Upper lobe of left lung (tissue), 6 donors: ENCODE measurements around the gene PRIMPOL. TPM values are rescaled to one million over a fixed set of nuclear protein-coding genes. Genes with fewer than 3 reads are reported as not detected.
A peak's percentile ranks its signal among the peaks of the same experiment; 100 is the strongest.

Experiments
- ATAC-seq, 2 donors: fragments of 200-7000 bp; cut with Tn5 transposase; one replicate each; pipeline ENCODE4 v1.9.1; 2022; ENCODE audit warnings: mild to moderate bottlenecking in 2 of 2, moderate library complexity in 2 of 2; ENCODE audit not compliant: low FRiP score in 2 of 2
- DNase-seq, 2 donors: peaks; one replicate each; pipeline ENCODE4 v3.0.0-alpha.2; 2019 to 2020
- H3K27ac ChIP-seq, 4 donors: fragments of 200-600 bp; sonication (generic); one replicate each; pipeline ENCODE4 v1.5.1; 2016 to 2019
- H3K27me3 ChIP-seq, 4 donors: fragments of 200-600 bp; sonication (generic); one replicate each; pipeline ENCODE4 v1.5.1; 2017 to 2019
- H3K36me3 ChIP-seq, 4 donors: fragments of 200-600 bp; sonication (generic); one replicate each; pipeline ENCODE4 v1.5.1; 2016 to 2019
- H3K4me1 ChIP-seq, 4 donors: fragments of 200-600 bp; sonication (generic); one replicate each; pipeline ENCODE4 v1.5.1; 2018 to 2019
- H3K4me3 ChIP-seq, 4 donors: fragments of 200-600 bp; sonication (generic); one replicate each; pipeline ENCODE4 v1.5.1; 2017 to 2019; ENCODE audit warnings: mild to moderate bottlenecking in 2 of 4, moderate library complexity in 1 of 4
- H3K9me3 ChIP-seq, 4 donors: fragments of 200-600 bp; sonication (generic); one replicate each; pipeline ENCODE4 v1.5.1; 2018 to 2019
- CTCF ChIP-seq, 6 experiments: fragments of 450-650 bp in 4 of 6; fragments of 200-600 bp in 2 of 6; sonication (generic) in 2 of 6; IDR thresholded peaks; one replicate each; pipeline ENCODE4 v1.5.1; 2016 to 2019; ENCODE audit warnings: antibody characterized with exemption in 6 of 6
- EP300 ChIP-seq, 4 donors: sonication (generic); formaldehyde crosslinking; IDR thresholded peaks; one replicate each; pipeline ENCODE4 v1.5.1; 2017; ENCODE audit warnings: antibody characterized with exemption in 4 of 4, control low read depth in 2 of 4
- POLR2A ChIP-seq, 4 donors: fragments of 450-650 bp; IDR thresholded peaks; one replicate each; pipeline ENCODE4 v1.5.1; 2016 to 2017; ENCODE audit warnings: antibody characterized with exemption in 4 of 4, mild to moderate bottlenecking in 2 of 4
- POLR2AphosphoS5 ChIP-seq, 2 donors: sonication (generic); formaldehyde crosslinking; IDR thresholded peaks; one replicate each; pipeline ENCODE4 v1.5.1; 2017; ENCODE audit warnings: antibody characterized with exemption in 2 of 2
- WGBS, 2 donors: methylation state at CpG; one replicate each; pipeline ENCODE4 v1.1.5; 2017 to 2018; 5-methylcytosine and 5-hydroxymethylcytosine counted together
- total RNA-seq, 6 donors: library from RNA; depleted of rRNA in 4 of 6; stranded (reverse); fragments of >200 nt in 4 of 6; gene quantifications; one replicate each; pipeline versions ENCODE4 v1.1.0 to v1.2.1, GENCODE V29; 2016 to 2021
- donor health status: DM: no; HTN: no; CAD: no; lungs with moderate emphysema.
- donor health status: DM: no; HTN: yes; CAD: no; lungs with severe emphysema.

PRIMPOL gene
- total RNA-seq, 6 donors from 2014 or later = 7.0 to 21.0 (median 13.3) TPM

DNA sequence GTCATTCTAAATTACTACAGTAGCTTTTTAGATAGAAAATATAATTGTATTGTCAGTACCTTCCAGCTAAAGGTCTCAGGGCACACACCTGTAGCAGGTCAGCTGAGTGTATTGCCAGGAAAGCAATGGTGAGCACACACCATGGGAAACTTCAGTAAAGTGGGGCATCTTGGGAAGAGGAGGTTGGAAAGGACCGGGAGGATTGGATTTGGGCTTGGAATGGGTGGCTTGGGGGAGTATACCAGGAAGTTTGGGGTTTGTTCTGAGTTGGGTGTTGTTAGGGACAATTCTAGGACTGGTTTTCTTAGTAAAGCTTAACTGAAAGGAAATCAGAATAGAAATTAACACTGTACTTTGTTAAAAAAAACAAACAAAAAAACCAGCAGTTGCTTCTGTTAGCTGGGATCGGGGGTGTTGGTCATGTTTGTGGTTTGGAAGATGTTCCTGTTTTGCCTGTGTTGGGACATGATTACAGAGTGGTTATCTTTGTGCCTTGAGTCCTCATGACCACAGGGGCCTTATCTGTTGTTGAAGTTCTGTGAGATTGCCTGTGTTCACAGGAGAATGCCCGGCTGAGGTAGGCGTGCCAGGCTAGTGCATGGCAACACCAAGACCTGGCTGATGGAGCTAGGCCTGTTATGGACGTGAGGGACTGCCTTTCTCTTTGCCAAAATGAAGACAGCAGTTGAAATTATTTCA is 35.1 kb downstream of the PRIMPOL start:
- H3K27ac ChIP-seq = peak overlapping the region in 2 of 4 donors; percentile 2 to 43
- peaks cover 0 to 12% (median 3%) of the 10 kb centered on the region in 4 donors for H3K36me3 ChIP-seq
- WGBS, 2 donors = 67 to 73% methylated on average over 5 of the region's 5 CpGs
- peak in 1 of 2 donors; percentile 75 for ATAC-seq
- no peaks in the 10 kb centered on the region for H3K27me3 ChIP-seq
- TF ChIP-seq POLR2A (IDR thresholded peaks at IDR 0.05) (no peak), CTCF (IDR thresholded peaks at IDR 0.05) (no peak), POLR2AphosphoS5 (IDR thresholded peaks at IDR 0.05) (no peak), EP300 (IDR thresholded peaks at IDR 0.05) (no peak)
- peaks cover 0 to 6% (median 0%) of the 10 kb centered on the region in 4 donors for H3K4me1 ChIP-seq
- no peaks in the 10 kb centered on the region for H3K9me3 ChIP-seq
- H3K4me3 ChIP-seq = no peak overlapping the region
- peak in 1 of 2 donors; percentile 37 for DNase-seq

- Histone ChIP-seq H3K4me1 (no peaks in the 10 kb centered on the region), H3K4me3 (no peak overlapping the region), H3K27ac (no peak overlapping the region), H3K36me3 (peaks cover 0 to 19% (median 0%) of the 10 kb centered on the region in 4 donors), H3K27me3 (no peaks in the 10 kb centered on the region), H3K9me3 (no peaks in the 10 kb centered on the region)
- no peak for ATAC-seq
- DNase-seq = no peak
- WGBS, 2 donors = 59 to 60% methylated on average over 3 of the region's 3 CpGs
- TF ChIP-seq EP300 (IDR thresholded peaks at IDR 0.05) (no peak), POLR2AphosphoS5 (IDR thresholded peaks at IDR 0.05) (no peak), CTCF (IDR thresholded peaks at IDR 0.05) (no peak)
Observed at GRCh38 chr4:184688005-184688404, 38.5 kb downstream of the PRIMPOL start.

DNA sequence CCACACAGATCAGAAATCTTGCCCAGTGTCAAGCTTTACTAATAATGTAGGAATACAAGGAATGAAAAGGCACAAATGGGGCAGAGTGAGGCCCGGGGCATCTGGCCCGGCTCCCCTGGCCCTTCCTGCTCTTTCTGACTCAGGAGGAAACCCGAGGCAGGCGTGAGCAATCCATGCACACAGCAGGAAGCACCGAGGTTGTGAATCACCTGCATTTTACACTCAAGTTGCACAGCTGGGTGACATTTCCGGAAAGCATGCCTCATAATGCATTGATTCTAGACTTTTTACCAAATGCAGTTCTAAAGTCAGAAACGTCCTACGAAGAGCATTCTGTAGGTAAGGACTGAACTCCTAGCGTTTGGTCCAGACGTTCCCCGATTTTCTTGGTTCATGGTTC is 38.9 kb downstream of the PRIMPOL start:
- WGBS, 2 donors = 76% methylated on average over 11 of the region's 11 CpGs

DNA sequence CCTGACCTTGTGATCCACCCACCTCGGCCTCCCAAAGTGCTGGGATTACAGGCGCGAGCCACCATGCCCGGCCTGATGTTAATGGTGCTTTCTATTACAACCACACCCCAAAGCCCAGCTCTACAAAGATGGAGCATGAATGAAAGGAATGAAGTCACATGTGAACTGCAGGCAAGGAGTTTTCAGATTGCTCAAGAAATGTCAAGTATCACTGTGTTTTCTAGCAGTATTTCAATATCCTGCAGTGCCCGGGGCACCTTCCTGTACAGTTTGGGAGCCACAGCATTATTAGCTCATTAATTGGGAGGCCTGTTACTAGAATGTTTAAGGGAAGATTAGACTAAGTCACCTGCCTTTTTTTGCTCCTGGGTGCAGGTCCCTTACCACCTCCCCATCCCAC is 40.1 kb downstream of the PRIMPOL start:
- 53 to 67% methylated on average over 5 of the region's 5 CpGs for WGBS, 2 donors
- Histone ChIP-seq H3K4me1 (no peaks in the 10 kb centered on the region), H3K27me3 (no peaks in the 10 kb centered on the region), H3K9me3 (no peaks in the 10 kb centered on the region), H3K4me3 (no peak overlapping the region), H3K27ac (no peak overlapping the region), H3K36me3 (peaks cover 0 to 32% (median 0%) of the 10 kb centered on the region in 4 donors)
- DNase-seq (no peak), ATAC-seq (no peak)
- TF ChIP-seq POLR2AphosphoS5 (IDR thresholded peaks at IDR 0.05) = no peak
- TF ChIP-seq CTCF (IDR thresholded peaks at IDR 0.05) = no peak
- no peak for TF ChIP-seq EP300 (IDR thresholded peaks at IDR 0.05)
- TF ChIP-seq POLR2A (IDR thresholded peaks at IDR 0.05) = no peak

More for the DNA sequence above, 38.9 kb downstream of the PRIMPOL start:
- no peak for ATAC-seq
- H3K27me3 ChIP-seq = no peaks in the 10 kb centered on the region
- TF ChIP-seq POLR2AphosphoS5 (IDR thresholded peaks at IDR 0.05) (no peak), CTCF (IDR thresholded peaks at IDR 0.05) (no peak), POLR2A (IDR thresholded peaks at IDR 0.05) (no peak), EP300 (IDR thresholded peaks at IDR 0.05) (no peak)
- no peak overlapping the region for H3K4me3 ChIP-seq
- no peaks in the 10 kb centered on the region for H3K9me3 ChIP-seq
- no peak for DNase-seq
- H3K27ac ChIP-seq = no peak overlapping the region
- H3K4me1 ChIP-seq = no peaks in the 10 kb centered on the region
- peaks cover 0 to 22% (median 0%) of the 10 kb centered on the region in 4 donors for H3K36me3 ChIP-seq

DNA sequence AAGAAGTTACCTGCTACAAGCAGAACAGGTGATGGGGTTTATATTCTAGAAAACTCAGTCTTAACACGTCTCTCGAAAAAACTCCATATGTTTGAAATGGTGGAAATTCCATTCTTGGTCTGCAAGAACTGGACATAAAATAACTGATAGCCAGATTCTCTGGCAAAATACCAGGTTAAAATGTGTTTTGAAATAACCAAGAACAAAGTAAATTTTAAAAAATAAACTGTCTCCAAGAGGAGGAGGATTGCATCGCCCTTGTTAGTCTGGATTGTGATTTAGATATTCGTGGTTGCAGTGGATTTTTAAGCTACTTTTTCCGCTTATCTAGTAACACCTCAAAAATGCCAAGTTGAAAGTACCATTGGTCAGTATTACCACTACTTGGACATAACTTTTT is 43.5 kb downstream of the PRIMPOL start:
- TF ChIP-seq EP300 (IDR thresholded peaks at IDR 0.05) (no peak), POLR2AphosphoS5 (IDR thresholded peaks at IDR 0.05) (no peak), CTCF (IDR thresholded peaks at IDR 0.05) (no peak), POLR2A (IDR thresholded peaks at IDR 0.05) (no peak)
- Histone ChIP-seq H3K27ac (no peak overlapping the region), H3K36me3 (peaks cover 0 to 35% (median 0%) of the 10 kb centered on the region in 4 donors), H3K27me3 (no peaks in the 10 kb centered on the region), H3K4me1 (no peaks in the 10 kb centered on the region), H3K9me3 (no peaks in the 10 kb centered on the region), H3K4me3 (no peak overlapping the region)
- DNase-seq = no peak
- ATAC-seq = no peak
- 88 to 89% methylated on average over 5 of the region's 5 CpGs for WGBS, 2 donors
